Glutamatergic neuron (in vitro differentiated cells): ENCODE measurements around the gene RPS19. TPM values are rescaled to one million over a fixed set of nuclear protein-coding genes. Genes with fewer than 3 reads are reported as not detected.
"Not testable (repeated sequence)": the region's sequence is repeated elsewhere in the genome, so short reads cannot be mapped to it uniquely, and the experiment has no call there.

Experiments used
- DNase-seq: peaks from one replicate; pipeline ENCODE4 v3.0.0; 2022
- H3K27ac Mint-ChIP-seq: one replicate; pipeline ENCODE4 v1.8.0; 2020; ENCODE audit warnings: mild to moderate bottlenecking, mixed read lengths, inconsistent platforms; ENCODE audit not compliant: unreplicated experiment
- H3K27me3 Mint-ChIP-seq: one replicate; pipeline ENCODE4 v1.8.0; 2020; ENCODE audit warnings: mild to moderate bottlenecking, moderate library complexity, mixed read lengths, inconsistent platforms; ENCODE audit not compliant: unreplicated experiment
- H3K36me3 Mint-ChIP-seq: one replicate; pipeline ENCODE4 v1.8.0; 2020; ENCODE audit warnings: mild to moderate bottlenecking, mixed read lengths, inconsistent platforms; ENCODE audit not compliant: unreplicated experiment
- H3K4me1 Mint-ChIP-seq: one replicate; pipeline ENCODE4 v1.8.0; 2020; ENCODE audit warnings: mild to moderate bottlenecking, low read depth, mixed read lengths, inconsistent platforms; ENCODE audit not compliant: unreplicated experiment
- H3K4me3 Mint-ChIP-seq: one replicate; pipeline ENCODE4 v1.8.0; 2020; ENCODE audit warnings: mild to moderate bottlenecking, mixed read lengths, inconsistent platforms; ENCODE audit not compliant: unreplicated experiment
- H3K9me3 Mint-ChIP-seq: one replicate; pipeline ENCODE4 v1.8.0; 2020; ENCODE audit warnings: mild to moderate bottlenecking, moderate library complexity, mixed read lengths, inconsistent platforms; ENCODE audit not compliant: unreplicated experiment
- total RNA-seq: library from RNA; stranded (reverse); fragmentation: NEBNext Ultra II Directional; extraction: Animal tissue kit (Norgen Biotek cat#: 25700); gene quantifications from one replicate; pipeline ENCODE4 v1.2.1, GENCODE V29; 2021; ENCODE audit not compliant: unreplicated experiment
- TF ChIP-seq, protein P1 (sequence below): fragments of 200-600 bp; sonication (generic); IDR thresholded peaks from one replicate; pipeline ENCODE4 v1.5.0; 2021; ENCODE audit not compliant: partially characterized antibody, unreplicated experiment

The RPS19 gene
- total RNA-seq, 1 donor from 2014 or later: 1,637 TPM

DNA sequence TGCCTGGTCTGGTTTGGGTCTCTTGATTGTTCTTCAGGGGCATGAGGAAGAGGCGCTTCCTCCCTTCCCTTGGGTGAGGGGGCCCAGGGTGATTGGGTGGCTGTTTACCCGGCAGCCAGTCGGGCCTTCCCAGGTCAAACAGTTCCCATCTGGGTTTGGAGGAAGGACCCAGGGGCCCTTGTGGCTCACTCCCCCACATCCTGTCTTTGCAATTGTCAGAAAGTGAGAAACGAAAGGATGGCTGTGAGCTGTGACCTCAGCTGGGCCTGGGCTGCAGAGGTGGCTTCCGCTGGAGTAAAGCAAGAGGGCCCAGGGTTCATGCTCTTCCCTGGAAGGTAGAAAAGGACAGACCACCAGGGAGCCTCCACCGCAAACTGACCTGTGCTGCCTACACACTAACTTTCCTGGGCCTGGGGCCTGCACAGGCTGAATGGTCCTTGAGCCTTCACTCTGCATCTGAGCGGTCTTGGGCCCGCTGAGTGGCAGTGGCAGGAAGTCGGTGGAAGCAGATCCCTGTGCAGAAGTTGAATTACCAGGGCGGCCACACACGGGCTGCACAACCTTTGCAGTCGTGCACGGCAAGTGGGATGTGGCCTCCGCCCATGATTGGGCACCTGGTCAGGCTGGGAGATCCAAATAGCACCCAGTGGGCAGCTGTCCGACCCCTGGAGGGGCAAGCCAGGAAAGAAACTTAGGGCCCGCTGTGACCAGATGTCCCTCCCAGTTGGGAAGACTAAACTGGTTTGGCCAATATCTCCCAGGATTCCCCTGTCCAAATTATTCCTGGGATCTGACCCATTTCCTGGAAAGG is 11.7 kb downstream of the RPS19 start:
- Mint-ChIP-seq H3K4me3 (no peak overlapping the region), H3K9me3 (peaks cover 1% of the 10 kb centered on the region), H3K36me3 (no peaks in the 10 kb centered on the region), H3K27ac (no peak overlapping the region), H3K4me1 (peaks cover 9% of the 10 kb centered on the region), H3K27me3 (peaks cover 2% of the 10 kb centered on the region)
- no peak for DNase-seq
- TF ChIP-seq, protein P1, sequence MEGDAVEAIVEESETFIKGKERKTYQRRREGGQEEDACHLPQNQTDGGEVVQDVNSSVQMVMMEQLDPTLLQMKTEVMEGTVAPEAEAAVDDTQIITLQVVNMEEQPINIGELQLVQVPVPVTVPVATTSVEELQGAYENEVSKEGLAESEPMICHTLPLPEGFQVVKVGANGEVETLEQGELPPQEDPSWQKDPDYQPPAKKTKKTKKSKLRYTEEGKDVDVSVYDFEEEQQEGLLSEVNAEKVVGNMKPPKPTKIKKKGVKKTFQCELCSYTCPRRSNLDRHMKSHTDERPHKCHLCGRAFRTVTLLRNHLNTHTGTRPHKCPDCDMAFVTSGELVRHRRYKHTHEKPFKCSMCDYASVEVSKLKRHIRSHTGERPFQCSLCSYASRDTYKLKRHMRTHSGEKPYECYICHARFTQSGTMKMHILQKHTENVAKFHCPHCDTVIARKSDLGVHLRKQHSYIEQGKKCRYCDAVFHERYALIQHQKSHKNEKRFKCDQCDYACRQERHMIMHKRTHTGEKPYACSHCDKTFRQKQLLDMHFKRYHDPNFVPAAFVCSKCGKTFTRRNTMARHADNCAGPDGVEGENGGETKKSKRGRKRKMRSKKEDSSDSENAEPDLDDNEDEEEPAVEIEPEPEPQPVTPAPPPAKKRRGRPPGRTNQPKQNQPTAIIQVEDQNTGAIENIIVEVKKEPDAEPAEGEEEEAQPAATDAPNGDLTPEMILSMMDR: no peak

DNA sequence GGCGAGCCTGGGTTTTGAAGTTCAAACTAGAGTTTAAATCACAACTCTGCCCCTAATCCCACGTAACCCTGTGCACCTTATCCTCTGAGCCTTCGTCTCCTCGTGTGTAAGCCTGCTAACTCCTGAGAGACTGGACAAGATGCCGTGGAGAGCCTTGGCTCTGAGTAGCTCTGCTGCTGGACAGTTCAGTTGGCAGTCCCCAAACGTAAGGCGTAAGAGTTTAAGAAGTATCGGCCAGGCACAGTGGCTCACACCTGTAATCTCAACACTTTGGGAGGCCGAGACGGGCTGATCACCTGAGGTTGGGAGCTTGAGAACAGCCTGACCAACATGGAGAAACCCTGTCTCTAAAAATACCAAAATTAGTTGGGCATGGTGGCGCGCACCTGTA is 12.3 kb downstream of the RPS19 start:
- no peak overlapping the region for H3K27ac Mint-ChIP-seq
- H3K4me3 Mint-ChIP-seq: no peak overlapping the region
- peaks cover 2% of the 10 kb centered on the region for H3K27me3 Mint-ChIP-seq
- H3K4me1 Mint-ChIP-seq: peaks cover 9% of the 10 kb centered on the region
- H3K36me3 Mint-ChIP-seq: no peaks in the 10 kb centered on the region
- peaks cover 1% of the 10 kb centered on the region for H3K9me3 Mint-ChIP-seq
- TF ChIP-seq, protein P1: no peak
- no peak for DNase-seq

DNA sequence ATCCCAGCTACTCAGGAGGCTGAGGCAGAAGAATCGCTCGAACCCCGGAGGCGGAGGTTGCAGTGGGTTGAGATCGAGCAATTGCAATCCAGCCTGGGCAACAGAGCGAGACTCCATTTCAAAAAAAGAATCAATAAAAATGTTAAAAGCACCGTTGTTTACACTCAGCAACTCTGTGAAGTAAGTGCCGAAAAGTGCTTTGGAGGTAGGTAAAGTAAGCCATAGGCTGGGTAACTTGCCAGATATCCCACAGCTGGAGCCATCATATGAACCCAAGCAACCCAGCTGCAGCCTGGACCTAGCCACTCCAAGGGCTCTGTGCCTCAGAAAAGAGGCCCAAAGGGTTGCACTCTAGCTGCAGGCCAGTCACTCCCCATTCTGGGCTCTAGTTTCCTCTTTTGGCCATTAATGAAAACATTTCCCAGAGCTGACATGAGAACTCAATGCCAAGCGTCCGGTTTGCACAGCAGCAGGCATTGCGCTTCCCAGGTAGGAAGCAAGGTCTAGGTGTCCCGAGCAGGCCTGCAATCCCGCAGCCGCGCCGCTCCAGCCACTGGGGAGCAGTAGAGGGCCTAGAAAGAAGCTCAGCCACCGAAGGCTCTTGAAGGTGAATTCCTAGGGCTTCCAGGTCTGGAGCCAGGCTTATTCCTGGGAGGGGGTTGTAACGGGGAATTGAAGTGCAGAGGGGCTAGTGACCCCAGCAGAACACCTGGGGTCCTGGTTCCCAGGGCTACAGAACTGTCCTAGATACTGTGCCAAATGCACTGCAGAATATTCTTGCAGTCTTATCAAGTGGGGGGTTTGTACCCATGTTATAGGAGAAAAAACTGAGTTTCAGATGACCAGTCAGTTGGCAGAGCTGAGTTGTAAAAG is 13.0 kb downstream of the RPS19 start:
- H3K27ac Mint-ChIP-seq: no peak overlapping the region
- H3K27me3 Mint-ChIP-seq: peaks cover 2% of the 10 kb centered on the region
- peaks cover 1% of the 10 kb centered on the region for H3K9me3 Mint-ChIP-seq
- peaks cover 5% of the 10 kb centered on the region for H3K4me1 Mint-ChIP-seq
- DNase-seq: peak; percentile 86
- TF ChIP-seq, protein P1: peak; percentile 48
- H3K4me3 Mint-ChIP-seq: no peak overlapping the region
- H3K36me3 Mint-ChIP-seq: no peaks in the 10 kb centered on the region

DNA sequence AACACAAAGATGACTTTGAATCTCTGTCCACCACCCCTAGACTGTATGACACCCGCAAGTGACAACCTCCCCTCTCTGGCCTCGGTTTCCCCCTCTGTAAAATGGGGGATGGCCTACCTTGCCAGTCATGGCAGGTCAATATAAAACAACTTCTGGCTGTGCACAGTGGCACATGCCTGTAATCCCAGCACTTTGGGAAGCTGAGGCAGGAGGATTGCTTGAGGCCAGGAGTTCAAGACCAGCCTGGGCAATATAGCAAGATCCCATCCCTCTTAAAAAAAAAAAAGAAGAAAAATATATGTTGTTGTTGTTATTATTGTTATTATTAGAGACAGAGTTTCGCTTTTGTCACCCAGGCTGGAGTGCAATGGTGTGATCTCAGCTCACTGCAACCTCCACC is 15.9 kb downstream of the RPS19 start:
- H3K4me1 Mint-ChIP-seq, H3K9me3 Mint-ChIP-seq, DNase-seq, H3K27ac Mint-ChIP-seq, H3K36me3 Mint-ChIP-seq, H3K27me3 Mint-ChIP-seq, H3K4me3 Mint-ChIP-seq: not testable (repeated sequence)

DNA sequence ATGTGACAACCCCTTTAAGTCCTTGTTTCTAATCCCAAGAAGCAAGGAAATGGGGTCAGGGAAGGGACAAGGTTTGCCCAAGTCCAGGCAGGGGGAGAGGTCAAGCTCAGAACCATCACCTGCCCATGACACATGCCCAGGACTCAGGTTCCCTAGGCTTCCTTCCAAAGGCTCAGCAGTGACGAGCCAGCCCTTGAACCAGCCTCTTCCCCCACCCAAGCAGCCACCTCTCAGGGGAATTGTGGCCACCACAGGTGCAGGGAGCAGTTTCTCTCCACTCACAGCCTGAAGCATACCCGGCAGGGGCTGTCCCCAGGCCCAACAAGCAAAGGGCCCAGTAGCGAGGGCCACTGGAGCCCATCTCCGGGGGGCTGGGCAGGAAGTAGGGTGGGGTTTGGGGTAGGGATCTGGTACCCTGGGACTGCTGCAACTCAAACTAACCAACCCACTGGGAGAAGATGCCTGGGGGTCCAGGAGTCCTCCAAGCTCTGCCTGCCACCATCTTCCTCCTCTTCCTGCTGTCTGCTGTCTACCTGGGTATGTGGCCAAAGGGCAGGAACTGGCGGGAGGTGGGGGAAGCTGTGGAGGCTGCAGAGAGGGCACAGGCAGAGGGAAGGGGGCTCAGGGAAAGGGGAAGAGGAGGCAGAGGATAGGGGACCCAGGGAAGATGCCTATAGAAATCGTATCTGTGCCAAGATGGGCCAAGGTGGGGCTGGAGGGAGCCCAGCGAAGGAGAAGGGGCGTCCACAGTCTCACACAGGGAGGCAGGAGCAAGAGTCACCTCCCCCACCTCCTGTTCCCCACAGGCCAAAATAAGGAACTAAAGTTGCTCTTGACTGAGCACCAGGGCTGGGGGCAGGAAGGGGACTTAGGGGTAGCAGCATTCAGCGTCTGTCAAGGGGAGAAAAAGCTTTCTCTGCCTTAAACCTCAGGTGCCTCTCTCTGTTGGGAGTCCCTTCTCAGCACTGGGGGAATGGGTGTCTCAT is 17.1 kb downstream of the RPS19 start, which contains the start of gene CD79A:
TSS of gene CD79A (plus strand) at position 433 of the 986 bp plus-strand sequence. CDS start at position 459, 26 bp downstream.
- Mint-ChIP-seq H3K27ac (no peak within 1 kb of the TSS), H3K27me3 (peaks cover 2% of the 10 kb centered on the region), H3K4me3 (no peak within 1 kb of the TSS), H3K36me3 (no peaks in the 10 kb centered on the region), H3K4me1 (no peaks in the 10 kb centered on the region), H3K9me3 (peaks cover under 1% of the 10 kb centered on the region)
- DNase-seq: no peak
- TF ChIP-seq, protein P1: no peak
